Stimulated activated CD8-positive, alpha-beta memory T cell treated with anti-CD3 and anti-CD28 coated beads, Interleukin-15, amount 100 ng/mL, for 4 hours (primary cell): ENCODE measurements around the gene PRKN.

Experiments used
- DNase-seq, 2 donors: peaks; one replicate each; pipeline ENCODE4 v3.0.0-alpha.2; 2020; ENCODE audit warnings: low read depth in 2 of 2

The PRKN gene

DNA sequence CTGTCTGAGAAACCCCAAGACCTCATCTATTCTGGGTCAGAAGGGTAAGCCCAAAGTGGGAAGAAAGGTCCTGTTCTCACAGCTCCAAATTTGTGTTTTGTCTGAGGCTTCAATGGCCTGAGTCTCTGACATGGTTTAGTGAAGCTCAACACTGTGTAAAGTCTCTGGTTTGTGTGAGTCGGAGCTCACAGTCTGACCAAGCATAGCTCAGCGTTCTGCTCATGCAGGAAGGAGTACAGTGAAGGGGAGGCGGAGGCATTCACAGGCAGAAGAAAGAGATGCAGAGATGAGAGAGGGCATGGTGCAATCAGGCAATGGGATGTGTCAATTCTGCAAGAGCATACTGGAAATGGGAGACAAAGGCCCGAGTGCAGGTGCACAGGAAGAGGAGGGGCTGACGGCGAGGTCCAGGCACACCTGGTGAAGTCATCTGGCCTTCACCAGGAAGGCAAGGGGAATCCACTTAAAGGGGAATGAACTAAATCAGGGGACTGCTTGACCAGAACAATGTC lies 990.7 kb downstream of the PRKN start:
- DNase-seq = no peak

DNA sequence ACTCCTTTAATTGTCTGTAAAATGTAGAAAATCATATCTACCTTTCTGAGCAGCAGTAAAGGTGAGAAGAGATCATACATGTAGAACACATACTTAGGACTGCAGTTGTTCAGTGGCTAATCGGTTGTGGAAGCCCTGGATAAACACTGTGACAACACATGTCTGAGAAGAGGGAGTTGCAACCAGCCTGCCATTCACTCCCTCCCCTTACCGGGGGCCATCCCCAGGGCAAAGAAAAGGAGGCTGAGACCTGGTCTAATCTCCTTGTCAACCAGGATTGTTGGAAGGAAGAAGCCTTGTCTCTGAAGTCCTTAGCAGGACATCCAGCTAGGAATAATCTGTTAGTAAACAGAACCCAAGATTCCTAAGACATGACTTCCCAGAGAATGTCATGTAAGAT lies 991.2 kb downstream of the PRKN start:
- no peak for DNase-seq

DNA sequence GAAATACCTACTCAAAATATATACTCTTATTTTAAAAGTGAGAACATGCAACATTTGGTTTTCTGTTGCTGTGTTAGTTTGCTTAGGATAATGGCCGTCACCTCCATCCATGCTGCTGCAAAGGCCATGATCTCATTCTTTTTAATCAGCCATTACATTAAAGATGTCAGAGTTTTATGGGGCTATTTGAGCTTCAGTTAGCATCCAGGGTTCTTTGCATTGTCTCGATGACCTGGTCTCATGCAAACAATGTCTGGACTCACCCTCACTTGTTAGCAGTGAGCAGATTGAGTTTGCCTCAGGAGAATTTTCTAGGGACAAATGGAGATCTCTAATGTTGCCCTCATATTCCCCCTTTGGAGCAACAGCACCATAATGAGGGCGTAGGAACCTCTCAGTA lies 995.0 kb downstream of the PRKN start:
- DNase-seq = no peak

DNA sequence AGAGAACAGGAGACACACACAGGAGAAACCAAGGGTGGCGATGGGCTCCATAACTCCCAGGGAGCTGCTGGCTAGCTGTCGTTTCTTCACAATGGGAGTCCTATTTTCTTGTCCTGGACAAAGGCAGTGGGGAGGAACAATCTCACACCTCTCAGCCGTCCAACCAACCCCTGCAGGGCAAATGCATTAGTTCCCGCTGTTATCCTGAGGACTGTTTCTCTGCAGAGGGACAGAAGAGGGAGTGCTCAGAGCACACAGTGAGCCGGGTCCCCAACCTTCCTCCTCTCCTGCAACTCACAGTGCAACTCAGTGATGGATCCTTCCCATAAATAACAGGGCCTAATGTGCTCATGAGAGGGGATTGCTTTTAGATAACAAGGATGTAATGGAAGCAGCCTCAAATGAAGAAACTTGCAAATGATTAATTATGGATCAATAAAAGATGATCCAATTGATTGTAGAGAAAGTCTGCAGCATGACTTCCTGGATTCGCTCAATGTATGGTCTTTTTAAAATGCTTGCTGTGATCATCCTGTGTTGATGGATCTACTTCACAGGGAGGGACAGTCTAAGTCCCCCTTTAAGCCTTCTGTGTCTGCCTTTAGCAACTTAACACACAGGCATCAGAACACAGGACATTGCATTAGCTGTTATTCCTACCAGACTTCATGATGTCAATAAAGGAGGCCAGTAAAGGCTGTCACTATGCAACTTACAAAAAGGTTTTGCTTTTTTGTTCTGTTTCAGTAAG lies 1000.3 kb downstream of the PRKN start:
- no peak for DNase-seq

DNA sequence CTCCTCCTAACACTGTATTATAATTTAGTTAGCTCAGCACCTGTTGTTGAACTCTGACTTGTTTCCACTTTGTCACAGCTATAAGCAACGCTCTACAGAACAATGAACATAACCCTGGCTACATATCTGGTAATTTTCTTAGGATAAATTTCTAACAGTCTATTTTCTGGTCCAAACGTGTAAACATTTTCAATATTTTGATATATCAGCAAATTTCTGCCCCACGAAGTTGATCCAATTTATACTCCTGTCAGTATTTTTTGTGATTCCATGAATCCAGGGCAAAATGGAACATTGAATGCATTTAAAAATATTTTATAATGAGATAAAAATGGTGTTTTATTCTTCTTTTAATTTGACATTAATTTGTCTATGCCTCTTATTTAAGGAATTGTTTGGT lies 1005.2 kb downstream of the PRKN start:
- DNase-seq = no peak

DNA sequence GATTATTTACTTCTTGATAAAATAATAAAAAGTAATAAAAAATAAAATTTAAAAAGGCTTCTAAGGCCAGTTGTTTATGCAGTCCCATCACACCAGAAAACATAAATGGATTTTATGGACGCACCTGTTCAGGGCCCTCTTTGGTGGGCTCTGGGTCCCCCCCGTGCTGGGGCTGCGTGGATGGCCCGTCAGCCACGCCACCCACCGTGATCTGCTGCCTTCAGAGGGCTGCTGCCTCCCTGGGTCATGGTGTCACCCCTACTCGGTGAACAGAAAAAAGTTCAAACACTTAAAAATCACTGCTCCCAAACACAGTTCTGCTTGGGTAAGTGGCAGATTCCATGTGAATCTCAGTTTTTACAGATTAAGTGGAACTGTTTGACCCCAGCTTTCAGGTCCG lies 1006.1 kb downstream of the PRKN start:
- no peak for DNase-seq

DNA sequence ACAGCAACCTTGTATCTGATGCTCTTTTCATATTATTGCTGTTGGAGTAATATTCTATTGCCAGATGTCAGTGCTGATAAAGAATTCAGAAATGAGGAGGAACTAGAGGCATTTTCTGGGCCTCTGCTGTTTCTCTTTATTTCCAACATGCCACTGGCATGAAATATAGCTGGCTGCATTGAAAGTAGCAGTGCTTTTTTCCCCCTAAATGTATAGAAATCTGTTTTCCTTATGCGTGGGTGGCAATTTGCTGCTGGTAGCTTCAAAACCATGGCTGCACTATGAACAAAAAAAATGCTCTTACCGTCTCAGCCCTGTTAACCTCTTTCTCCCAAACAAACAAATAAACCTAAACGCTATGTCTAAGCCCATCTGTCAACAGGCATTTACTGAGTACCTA lies 1011.4 kb downstream of the PRKN start:
- DNase-seq = no peak

DNA sequence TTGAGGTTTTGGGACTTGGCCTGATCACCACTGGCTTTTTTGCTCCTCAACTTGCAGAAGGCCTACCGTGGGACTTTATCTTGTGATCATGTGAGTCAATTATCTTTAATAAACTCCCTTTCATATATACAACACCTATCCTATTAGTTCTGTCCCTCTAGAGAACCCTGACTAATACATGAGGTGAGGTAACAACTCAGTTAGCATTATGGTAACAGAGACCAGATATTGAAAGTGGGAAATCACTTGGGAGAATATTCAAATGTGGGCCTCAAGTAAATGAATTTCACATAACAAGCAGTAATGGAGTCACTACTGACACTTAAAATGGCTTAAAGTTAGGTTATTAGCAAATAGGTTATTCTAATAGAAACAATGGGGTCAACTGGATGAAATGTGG lies 1015.6 kb downstream of the PRKN start:
- DNase-seq = no peak

DNA sequence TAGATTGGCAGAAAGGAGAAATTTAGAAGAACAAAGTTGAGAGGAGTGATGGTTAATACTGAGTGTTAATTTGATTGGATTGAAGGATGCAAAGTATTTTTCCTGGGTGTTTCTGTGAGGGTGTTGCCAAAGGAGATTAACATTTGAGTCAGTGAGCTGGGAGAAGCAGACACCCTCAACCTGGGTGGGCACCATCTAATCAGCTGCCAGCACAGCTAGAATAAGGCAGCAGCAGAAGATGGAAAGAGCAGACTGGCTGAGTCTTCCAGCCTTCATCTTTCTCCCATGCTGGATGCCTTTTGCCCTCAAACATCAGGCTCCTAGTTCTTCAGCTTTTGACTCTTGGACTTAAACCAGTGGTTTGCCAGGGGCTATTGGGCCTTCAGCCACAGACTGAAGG lies 1016.1 kb downstream of the PRKN start:
- no peak for DNase-seq

DNA sequence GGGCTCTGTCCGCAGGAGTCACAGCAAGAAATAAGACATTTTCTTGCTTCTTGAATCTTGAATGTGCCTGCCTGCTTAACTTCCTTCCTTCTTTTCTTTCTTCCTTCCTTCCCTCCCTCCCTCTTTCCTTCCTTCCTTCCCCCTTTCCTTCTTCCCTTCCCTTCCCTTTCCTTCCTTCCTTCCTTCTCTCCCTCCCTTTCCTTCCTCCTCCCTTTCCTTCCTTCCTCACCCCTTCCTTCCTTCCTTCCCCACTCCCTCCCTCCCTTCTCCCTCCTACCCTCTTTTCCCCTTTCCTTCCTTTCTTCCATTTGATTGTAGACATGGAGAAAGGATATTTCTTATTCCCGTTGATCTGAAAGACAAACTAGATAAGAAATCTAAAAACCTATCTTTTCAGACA lies 1016.9 kb downstream of the PRKN start:
- no peak for DNase-seq

DNA sequence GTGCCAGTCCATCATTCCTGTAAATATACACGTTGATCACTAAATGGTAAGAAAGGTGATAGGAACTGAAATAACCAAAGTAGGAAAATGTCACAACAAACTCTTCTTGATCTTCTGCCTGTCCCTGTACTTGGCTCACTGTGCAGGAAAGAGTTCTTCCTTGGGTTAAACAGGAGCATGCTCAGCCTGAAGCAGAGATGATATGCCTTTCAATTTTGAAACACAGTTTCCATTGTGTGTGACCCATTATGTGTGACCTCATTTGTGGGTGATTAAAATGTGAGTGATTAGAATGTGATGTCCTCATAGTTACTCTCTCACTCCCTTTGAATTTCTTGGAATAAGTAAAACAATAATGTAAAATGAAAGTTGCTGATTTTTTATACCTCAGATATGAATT lies 1026.5 kb downstream of the PRKN start:
- no peak for DNase-seq

DNA sequence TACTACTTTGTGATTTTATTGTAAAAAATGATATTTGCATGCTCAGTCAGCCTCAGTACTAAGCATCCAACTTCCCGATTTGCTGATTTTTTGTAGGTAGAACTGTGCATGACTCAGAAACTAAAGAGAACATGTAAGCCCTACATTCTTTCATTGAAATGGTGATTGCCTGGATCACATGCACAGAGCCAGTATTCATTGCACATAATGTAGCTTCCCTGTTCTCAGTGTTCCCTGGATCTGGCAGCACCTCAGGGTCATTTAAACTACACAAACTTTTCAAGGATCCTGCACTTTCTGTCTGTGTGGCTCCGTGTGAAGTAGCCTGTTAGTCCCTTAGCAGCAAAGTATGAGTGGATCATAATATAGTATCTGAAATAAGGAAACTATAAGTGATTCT lies 1030.8 kb downstream of the PRKN start:
- DNase-seq = no peak

DNA sequence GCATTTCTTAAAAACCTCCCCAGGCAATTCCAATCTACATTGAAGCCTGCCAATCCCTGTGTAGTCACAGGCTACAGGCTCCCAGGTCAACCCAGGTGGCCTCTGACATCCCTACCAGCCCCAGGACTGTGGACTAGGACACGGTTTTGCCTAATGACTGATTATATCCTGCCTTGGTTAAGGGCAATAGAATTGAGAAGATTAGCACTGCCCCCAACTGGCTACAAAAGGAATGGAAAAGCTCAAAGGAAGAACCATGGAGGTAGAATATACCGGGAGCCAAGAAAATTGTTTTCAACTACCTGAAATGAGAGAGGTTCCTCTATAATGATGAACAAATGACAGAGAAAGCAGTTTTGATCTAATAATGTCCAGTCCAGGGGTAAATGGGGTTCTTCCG lies 1032.6 kb downstream of the PRKN start:
- no peak for DNase-seq

DNA sequence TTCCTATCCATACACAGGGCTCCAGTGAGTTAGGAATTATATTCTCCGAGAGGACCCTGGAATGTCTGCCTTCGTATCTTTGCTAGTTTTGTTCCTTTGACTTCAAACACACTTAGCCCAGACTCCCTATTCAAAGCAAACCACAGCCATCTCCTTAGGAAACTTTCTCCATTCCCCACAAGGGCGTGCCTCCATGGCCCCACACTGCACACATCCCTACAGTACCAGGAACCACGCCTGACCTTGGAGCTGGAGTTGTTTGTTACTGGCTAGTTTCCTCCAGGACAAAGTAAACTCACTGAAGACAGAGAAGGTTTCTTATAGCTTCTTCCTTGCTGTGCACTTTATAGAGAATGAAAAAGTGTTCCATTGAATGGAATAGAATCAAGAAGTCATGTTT lies 1040.9 kb downstream of the PRKN start:
- no peak for DNase-seq

DNA sequence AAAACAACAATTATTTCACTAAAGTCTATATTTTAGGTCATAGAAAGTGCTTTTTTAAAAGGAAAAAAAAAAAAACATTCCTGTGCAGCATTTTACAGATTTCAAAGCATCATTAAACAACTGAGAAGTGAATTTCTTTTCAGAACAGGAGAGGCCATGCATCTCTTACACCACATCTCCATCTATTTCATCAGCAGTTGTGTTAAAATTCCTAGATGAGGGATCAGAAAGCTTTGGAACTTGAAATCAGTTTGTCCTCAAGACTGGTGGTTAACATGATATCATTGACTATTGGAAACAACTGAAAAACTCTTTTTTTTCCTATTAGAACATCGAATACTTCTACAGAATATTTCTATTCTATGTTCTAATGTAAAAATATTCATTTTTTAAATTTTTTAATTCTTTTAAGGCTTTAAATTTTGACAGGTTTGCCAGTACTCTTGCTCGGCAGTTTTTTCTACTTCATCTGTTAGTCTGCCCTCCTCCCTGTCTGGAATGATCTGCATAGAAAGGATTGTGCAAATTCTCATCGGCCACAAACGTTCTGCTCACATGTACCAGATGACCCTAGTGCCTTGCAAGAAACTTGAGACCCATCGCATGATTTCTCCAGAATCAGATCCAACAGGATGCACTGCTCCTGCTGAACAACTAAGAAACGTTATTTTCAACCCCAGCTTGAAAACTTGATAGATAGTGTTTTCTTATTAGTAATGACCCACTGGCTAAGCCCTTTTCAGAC lies 1042.7 kb downstream of the PRKN start:
- no peak for DNase-seq

DNA sequence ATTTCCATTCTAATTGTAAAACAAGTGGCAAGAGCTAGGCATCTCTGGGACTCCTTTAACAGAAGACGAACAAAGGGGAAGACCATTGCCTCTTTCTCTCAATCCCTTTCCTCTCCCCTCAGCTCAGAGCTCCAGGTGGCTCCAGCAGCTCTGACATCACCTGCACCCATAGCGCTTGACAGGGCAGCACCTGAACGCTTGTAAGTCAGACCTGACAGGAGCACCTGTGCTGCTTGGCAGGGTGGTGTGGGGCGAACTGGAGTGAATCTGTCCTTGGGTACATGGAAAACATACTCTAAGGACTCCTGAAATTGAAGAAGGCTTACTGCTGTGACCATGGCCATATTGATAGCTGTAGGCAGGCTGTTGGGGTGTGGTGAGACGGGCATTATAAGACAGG lies 1044.2 kb downstream of the PRKN start:
- DNase-seq = no peak

DNA sequence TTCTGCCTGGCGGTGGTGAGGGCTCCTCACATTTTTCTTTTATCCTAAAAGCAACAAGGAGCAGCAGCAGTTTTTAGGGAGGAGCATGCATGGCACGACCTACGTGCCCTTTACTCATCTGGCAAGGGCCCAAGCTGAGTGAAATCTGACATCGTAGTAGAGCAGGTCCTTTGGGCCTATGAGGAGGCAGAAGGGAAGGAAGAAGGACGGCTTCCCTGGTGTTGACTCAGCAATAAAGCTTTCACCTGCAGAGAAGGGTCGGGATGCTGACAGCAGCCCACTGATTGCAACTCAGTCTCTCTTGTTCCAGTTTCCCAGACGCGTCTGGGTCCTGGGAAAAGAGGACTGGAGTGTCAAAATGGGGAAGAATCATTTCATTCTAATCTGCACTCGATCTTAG lies 1044.6 kb downstream of the PRKN start:
- no peak for DNase-seq

DNA sequence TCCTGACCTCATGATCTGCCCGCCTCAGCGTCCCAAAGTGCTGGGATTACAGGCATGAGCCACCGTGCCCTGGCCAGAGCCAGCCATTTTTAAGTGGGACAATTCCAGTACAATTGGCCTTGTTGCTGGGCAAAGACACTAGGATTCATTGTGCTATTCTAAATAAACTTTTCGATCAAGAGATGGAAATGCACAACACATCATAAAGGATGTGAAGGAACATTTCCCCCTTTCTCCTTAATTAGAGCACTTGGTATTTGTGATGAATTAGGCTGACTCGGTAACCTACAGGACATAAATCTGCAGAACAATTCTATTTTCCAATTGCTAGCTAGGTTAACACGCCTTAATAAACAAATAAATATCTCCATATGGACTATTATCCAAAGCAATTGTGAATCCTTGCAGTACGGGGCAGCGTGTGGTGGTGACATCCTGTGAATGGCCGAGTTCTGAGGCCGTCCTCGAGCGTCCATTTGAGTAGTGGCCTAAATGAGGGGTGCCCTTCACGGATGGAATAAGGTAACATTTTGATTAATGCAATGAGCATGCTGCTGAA lies 1047.5 kb downstream of the PRKN start:
- no peak for DNase-seq

DNA sequence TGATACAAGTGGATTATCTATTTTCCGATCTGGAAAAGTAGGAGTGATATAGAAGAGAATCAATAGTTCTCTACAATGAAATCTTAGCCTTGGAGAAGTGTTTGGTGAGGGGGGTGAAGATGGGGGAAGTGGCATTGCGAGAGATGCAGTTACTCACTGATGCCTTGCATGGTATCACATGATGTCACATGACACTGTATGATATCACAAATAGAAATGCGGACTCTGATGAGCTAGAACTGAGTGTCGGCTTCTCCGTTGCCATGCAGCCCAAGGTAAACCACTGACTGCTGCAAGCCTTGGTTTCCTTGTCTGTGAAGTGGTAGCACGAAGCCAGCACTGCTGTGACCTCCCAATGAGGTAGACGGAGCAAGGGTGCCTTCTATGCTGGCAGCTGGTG lies 1050.4 kb downstream of the PRKN start:
- DNase-seq = no peak

DNA sequence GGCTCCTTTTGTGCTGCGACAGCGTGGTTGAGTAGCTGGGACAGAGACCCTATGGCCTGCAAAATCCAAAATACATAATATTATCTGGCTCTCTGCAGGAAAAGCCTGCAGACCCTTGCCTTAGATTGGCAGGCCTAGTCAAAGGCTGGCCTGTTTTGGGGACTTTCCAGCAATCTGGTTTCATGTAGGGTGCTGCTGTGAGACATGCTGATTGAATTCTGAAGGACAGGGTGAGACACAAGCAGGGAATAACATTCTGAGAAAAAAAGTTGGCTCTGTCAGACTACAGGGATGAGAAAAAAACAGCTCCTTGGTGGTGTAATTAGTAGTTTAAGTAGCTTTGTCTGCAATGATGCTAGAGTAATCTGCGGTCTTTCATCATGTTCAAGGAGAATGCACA lies 1051.0 kb downstream of the PRKN start:
- no peak for DNase-seq

DNA sequence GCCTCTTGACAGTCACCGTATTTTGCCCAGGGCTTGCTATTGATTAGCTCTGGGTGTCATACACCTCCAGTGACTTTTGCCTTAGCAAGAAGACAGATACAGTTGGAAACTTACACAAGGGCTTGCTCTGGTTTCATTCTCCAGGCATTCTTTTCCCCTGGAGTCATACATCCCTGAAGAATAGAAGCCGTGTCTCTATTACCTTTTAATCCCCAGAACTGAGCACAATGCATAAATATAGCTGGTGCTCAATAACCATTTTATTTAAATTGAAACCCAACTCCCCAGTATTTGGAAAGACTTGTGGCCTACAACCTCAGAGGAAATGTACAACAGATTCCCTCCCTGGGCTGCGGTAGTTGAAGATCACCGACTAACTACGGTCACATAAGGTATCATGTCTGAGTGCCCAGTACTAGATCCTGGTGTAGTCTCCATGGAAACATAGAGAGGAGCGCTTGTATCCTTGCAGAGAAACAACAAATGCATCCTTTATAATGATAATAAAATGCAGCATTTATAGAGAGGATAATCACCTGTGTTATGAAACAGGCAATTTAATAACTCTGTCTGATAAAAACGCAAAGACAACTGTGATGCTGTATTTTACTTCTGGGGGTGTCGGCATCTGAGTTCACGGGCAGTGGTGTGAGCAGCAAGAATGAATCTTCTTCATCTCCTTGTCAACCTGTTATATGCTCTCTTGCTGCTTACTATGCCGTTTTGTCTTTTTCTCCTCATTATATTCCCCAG lies 1052.5 kb downstream of the PRKN start:
- DNase-seq = no peak

DNA sequence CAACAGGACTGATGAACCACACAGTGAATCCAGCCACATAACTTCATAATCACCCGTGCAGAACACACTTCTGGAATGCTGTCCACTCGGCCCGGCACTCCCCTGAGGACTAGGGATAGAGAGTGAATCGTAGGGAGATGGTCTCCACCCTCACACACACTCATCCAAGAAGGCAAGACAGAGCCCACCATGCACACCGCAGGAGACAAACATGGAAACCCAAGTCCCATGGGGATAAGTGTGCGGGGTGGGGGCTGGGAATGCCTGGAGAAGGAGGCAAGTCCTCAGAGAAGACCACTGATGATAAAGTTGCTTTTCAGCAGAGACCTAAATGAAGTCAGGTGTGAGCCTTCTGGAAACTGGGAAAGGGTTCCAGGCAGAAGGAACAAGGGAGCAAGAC lies 1054.5 kb downstream of the PRKN start:
- no peak for DNase-seq
